HG03432 (cell line): Measurements from ENCODE around the gene TMEM182.
A peak's percentile ranks its signal among the peaks of the same experiment; 100 is the strongest.

ENCODE experiments used
- ATAC-seq: cut with Tn5 transposase; IDR thresholded peaks from one replicate; pipeline ENCODE4 v1.9.1; 2021; ENCODE audit warnings: mild to moderate bottlenecking, moderate library complexity; ENCODE audit not compliant: unreplicated experiment

TMEM182 gene

GRCh38 chr2:102798181-102798580, 36.4 kb downstream of the TMEM182 start:
- ATAC-seq = no peak

- ATAC-seq = no peak
These were observed 39.4 kb downstream of the TMEM182 start for GRCh38 chr2:102801098-102801718.

- no peak for ATAC-seq
These were observed 40.2 kb downstream of the TMEM182 start for GRCh38 chr2:102801858-102802699.

GRCh38 chr2:102803041-102803896, 41.4 kb downstream of the TMEM182 start:
- ATAC-seq = no peak

DNA sequence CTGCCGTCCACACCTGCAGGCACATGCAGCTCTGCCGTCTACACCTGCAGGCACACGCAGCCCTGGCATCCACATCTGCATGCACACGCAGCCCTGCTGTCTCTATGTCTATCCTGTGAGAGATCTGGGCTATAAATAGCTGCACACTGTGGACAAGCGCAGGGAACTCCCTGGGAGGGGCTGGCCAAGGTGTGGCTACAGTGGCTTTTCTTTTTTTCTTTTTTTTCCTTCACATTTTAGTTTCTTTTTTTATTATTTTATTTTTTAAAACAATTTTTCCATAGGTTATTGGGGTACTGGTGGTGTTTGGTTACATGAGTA, 42.0 kb downstream of the TMEM182 start:
- no peak for ATAC-seq

- ATAC-seq = peak; percentile 92
These were observed 44.5 kb downstream of the TMEM182 start for GRCh38 chr2:102806250-102806837.

- ATAC-seq = no peak
These were observed 47.7 kb downstream of the TMEM182 start for GRCh38 chr2:102809291-102810189.

DNA sequence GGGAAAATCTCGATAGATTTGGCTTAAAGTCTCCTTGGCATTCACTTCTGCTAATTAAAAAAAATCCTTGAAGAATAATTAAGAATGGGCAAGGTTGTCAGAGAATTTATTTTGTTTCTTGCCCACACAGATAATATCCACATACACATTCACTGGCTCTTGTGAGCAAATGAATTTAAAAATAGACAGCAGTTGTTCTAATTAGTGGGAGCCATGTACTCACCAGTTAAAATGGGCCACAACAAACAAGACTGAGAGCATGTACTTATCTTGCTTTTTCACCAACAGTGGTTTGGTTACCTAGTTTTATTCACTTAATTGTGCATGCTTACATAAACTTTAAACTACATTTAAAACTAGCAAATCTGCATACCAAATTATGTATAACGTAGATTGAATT, 53.5 kb downstream of the TMEM182 start:
- ATAC-seq = no peak

DNA sequence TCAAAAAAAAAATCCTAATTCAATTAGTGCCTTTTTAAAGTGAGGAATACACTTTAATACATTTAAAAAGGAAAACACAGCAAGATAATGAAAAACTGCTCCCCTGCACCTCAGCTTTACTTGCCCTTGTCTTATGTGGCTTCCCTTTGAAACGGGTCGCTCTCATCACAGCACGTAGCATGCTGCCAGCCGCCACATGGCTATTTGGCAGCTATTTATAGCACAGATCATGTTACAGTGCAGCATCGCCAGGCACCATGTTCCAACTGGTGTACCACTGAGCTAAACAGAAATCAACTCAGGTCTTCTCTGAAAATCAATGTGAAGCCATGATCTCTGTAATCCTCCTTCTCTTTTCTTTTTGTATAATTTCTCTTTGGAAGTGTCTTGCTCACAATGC, 65.1 kb downstream of the TMEM182 start:
- ATAC-seq = no peak

GRCh38 chr2:102832789-102833188, 71.0 kb downstream of the TMEM182 start:
- ATAC-seq = no peak

DNA sequence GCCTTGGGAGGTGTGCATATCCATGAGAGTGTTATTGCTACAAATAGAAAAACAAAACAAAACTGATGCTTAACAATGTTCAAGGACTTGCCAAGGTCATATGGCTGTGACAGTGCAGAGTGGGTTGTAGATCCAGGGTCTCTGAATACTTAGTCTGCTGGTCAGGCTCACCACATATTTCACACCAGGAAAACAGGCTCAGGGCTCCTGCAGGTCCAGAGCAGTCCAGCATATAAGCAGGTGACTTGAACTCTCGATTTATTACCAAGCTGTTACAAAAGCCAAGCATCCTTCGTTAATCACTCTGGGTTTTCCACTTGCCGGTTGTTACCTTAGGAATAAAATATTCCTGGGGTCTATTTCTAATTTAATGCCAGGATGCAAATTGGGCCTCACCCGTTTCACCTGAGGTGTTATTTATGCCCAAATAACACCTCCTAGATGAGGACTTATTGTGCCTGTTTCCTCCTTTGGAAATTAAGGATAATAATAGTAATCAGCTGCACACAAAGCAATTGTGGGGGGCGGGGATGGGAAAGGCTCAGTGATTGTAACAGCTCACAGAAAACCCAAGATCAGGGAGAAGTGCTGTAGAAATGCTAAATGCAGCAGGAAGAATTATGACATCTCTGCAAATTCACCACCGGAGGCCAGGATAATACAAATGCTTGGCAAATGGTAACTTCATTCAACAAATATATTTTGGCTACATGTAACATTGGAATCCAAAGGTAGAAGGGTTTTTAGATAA, 72.9 kb downstream of the TMEM182 start:
- no peak for ATAC-seq

GRCh38 chr2:102837626-102838198, 75.9 kb downstream of the TMEM182 start:
- ATAC-seq = no peak

DNA sequence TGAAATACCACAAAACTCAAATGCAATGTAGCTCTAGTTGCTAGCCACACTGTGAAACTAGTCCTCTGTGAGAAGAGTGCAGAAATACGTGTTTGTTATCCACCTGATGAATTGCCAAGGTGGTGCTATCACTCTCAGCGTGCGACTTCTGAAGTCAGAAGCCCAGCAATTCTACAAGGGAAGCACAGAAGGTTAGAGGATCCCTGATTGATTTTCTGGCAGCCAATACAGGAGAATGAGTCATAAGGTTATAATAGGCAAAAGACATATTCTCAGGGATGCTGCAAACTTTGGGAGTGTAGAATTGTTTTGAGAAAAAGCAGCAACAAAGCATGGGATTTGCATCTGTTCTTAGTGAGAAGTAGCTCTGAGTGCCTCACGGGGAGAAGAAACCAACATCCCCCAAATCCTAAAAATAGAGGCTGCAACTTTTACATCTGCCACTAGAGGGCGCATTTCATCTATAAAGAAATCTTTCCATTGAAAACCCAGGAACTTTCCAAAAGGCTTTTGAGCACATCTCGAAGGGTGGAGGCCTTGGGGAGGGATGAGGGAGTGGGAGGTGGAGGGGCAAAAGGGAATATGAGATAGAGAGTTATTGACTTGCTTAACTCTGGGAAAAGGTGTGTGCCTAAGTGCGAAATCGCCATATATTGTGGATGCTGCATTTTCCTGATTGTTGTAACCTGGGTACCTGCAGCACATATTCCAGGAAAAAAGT, 78.0 kb downstream of the TMEM182 start:
- ATAC-seq = no peak

DNA sequence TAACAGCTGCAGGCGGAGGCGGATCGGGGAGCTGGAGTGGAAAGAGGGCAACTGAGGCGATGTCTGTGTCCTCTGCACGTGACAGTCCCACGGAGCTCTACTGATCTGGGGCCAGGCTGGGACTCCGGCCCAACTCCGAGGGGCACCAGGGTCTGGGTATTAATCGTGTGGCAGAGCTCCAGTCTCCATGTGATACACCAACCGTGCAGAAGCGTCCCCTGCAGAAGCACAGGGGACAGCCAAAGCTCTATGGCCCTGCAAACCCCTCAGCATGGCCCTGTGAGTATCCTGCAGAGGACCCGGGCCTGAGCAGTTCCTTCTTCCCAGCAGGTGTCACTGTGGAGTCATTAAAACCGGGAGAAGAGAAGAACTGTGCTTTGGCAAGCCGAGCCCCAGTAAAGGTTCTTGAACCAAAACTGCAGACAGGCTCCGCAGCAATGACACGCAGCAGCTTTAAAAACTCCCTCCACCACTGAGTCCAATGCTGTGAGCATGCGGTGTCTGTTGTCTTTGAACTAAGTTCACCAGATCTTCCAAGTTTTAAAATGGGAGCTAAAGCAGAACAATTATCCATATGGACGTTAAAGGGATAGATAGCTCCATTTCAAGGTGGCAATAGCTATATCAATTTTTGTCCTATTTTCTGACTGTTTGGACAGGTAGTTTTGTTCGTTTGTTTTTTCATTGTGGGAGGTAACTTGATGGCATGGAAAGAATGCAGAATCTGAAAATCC, 79.4 kb downstream of the TMEM182 start:
- peak; percentile 80 for ATAC-seq

- ATAC-seq = no peak
These were observed 82.1 kb downstream of the TMEM182 start for GRCh38 chr2:102843764-102844443.

DNA sequence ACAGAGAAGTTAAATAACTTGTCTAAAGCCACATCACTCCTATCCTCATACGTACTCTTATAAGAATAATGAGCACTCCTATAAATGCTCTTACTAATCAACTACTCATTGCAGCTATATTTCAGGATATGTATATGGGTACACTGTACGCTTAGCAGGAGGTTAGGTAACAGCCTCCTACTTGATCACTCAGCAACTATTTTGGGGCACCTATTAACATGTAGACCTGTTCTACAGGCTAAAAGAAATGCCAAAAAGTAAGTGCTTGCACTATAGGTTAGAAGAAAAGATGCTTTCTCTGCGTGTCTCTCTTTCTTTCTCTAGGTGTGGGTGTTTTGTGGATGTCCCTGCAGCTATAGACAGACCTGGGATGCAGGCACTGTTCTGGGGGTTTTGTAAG, 83.1 kb downstream of the TMEM182 start:
- ATAC-seq = no peak

- no peak for ATAC-seq
These were observed 86.6 kb downstream of the TMEM182 start for GRCh38 chr2:102848366-102848839.
